Tibial artery (tissue), 4 donors: ENCODE results near the gene DLK1.

Experiments used
- DNase-seq, 2 donors: peaks; one replicate each; pipeline ENCODE4 v3.0.0-alpha.2; 2019
- H3K27ac ChIP-seq, 2 donors: fragments of 200-600 bp; sonication (generic) in 1 of 2; 1 replicate in 1 of 2; 2 replicates in 1 of 2; pipeline ENCODE4 v1.5.1; 2018 to 2019; ENCODE audit warnings: mild to moderate bottlenecking in 1 of 2
- H3K27me3 ChIP-seq, 2 donors: fragments of 200-600 bp; sonication (generic) in 1 of 2; one replicate each; pipeline versions ENCODE4 v1.5.1 to v1.6.0; 2016 to 2019
- H3K36me3 ChIP-seq, 3 donors: fragments of 200-600 bp; sonication (generic) in 2 of 3; one replicate each; pipeline ENCODE4 v1.5.1; 2016 to 2019; ENCODE audit warnings: mild to moderate bottlenecking in 2 of 3
- H3K4me1 ChIP-seq, 4 donors: fragments of 200-600 bp; sonication (generic) in 2 of 4; 1 replicate in 3 of 4; 2 replicates in 1 of 4; pipeline ENCODE4 v1.5.1; 2016 to 2019
- H3K4me3 ChIP-seq, 2 donors: fragments of 200-600 bp; sonication (generic) in 1 of 2; 1 replicate in 1 of 2; 2 replicates in 1 of 2; pipeline ENCODE4 v1.5.1; 2018 to 2019; ENCODE audit warnings: mild to moderate bottlenecking in 2 of 2
- H3K9me3 ChIP-seq, 3 donors: fragments of 200-600 bp; sonication (generic) in 1 of 3; one replicate each; pipeline ENCODE4 v1.5.1; 2016 to 2019
- intact Hi-C: fragments of 100-400 bp; cut with DNase I; formaldehyde crosslinking; loops from one replicate; pipeline ENCODE4 v1.15.0; 2023; ENCODE audit warnings: low total_unique reads
- TF ChIP-seq, protein P1 (sequence below), 2 experiments: fragments of 200-600 bp in 1 of 2; fragments of 450-650 bp in 1 of 2; IDR thresholded peaks; one replicate each; pipeline ENCODE4 v1.5.1; 2017 to 2019; ENCODE audit warnings: antibody characterized with exemption in 2 of 2, mild to moderate bottlenecking in 1 of 2, moderate library complexity in 1 of 2

DLK1 gene

GRCh38 chr14:100684154-100684553, 42.5 kb upstream of the DLK1 start:
- intact Hi-C loops = no loop called here
- TF ChIP-seq, protein P1, sequence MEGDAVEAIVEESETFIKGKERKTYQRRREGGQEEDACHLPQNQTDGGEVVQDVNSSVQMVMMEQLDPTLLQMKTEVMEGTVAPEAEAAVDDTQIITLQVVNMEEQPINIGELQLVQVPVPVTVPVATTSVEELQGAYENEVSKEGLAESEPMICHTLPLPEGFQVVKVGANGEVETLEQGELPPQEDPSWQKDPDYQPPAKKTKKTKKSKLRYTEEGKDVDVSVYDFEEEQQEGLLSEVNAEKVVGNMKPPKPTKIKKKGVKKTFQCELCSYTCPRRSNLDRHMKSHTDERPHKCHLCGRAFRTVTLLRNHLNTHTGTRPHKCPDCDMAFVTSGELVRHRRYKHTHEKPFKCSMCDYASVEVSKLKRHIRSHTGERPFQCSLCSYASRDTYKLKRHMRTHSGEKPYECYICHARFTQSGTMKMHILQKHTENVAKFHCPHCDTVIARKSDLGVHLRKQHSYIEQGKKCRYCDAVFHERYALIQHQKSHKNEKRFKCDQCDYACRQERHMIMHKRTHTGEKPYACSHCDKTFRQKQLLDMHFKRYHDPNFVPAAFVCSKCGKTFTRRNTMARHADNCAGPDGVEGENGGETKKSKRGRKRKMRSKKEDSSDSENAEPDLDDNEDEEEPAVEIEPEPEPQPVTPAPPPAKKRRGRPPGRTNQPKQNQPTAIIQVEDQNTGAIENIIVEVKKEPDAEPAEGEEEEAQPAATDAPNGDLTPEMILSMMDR (IDR thresholded peaks at IDR 0.05) = no peak
- no peaks in the 10 kb centered on the region for H3K4me1 ChIP-seq
- no peak overlapping the region for H3K27ac ChIP-seq
- no peaks in the 10 kb centered on the region for H3K36me3 ChIP-seq
- no peak overlapping the region for H3K4me3 ChIP-seq
- no peak for DNase-seq
- H3K27me3 ChIP-seq = peaks cover 0 to 37% of the 10 kb centered on the region in 2 donors
- H3K9me3 ChIP-seq = no peaks in the 10 kb centered on the region

GRCh38 chr14:100684961-100685360, 41.7 kb upstream of the DLK1 start:
- Histone ChIP-seq H3K27ac (no peak overlapping the region), H3K36me3 (no peaks in the 10 kb centered on the region), H3K9me3 (no peaks in the 10 kb centered on the region), H3K4me1 (no peaks in the 10 kb centered on the region), H3K27me3 (peaks cover 0 to 32% of the 10 kb centered on the region in 2 donors), H3K4me3 (no peak overlapping the region)
- DNase-seq = no peak
- TF ChIP-seq, protein P1 (IDR thresholded peaks at IDR 0.05) = no peak
- intact Hi-C loops = no loop called here

DNA sequence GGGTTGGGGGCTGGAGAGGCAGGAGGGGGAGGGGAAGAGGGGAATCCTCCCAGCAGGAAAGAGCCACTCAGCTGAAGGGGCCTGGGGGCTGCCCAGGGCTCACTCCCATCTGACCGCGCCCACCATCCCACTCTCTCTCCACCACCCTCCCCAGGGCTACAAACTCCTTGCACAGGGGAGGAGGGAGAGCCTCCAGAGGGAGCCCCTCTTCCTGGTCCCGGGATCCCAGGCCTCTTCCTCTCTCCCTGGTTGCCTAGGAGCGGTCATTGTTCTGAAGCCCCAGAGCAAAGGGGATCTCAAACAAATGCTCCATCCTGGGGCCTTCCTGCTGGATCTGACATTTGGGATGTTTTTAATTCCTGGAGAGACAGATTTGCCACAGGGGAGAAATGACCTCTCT, 39.8 kb upstream of the DLK1 start:
- intact Hi-C loops = no loop called here
- DNase-seq = no peak
- TF ChIP-seq, protein P1 (IDR thresholded peaks at IDR 0.05) = no peak
- Histone ChIP-seq H3K27me3 (peaks cover 0 to 32% of the 10 kb centered on the region in 2 donors), H3K27ac (no peak overlapping the region), H3K9me3 (no peaks in the 10 kb centered on the region), H3K4me3 (no peak overlapping the region), H3K4me1 (no peaks in the 10 kb centered on the region), H3K36me3 (no peaks in the 10 kb centered on the region)

DNA sequence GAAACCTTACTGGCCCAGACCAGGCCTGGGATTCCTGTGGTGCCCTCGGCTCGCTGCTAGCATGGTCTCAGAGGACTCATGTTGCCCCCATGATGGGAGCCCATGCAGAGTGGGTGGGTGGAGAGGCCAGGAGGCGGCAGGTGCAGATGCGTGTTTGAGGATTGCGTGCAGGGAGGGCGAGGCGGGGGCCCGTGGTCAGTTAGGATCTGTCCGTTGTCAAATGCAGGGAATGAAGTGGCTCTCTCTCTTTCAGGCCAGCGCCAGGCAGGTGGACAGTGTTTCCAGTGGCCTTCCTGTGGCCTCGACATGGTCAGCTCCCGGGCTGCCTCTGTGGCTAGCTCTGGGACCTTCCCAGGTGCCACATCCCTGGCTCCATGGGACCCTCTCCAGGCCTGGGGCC, 39.3 kb upstream of the DLK1 start:
- Histone ChIP-seq H3K4me1 (no peaks in the 10 kb centered on the region), H3K9me3 (no peaks in the 10 kb centered on the region), H3K27me3 (peaks cover 0 to 37% of the 10 kb centered on the region in 2 donors), H3K27ac (no peak overlapping the region), H3K4me3 (no peak overlapping the region), H3K36me3 (no peaks in the 10 kb centered on the region)
- no peak for DNase-seq
- intact Hi-C loops = no loop called here
- TF ChIP-seq, protein P1 (IDR thresholded peaks at IDR 0.05) = no peak

DNA sequence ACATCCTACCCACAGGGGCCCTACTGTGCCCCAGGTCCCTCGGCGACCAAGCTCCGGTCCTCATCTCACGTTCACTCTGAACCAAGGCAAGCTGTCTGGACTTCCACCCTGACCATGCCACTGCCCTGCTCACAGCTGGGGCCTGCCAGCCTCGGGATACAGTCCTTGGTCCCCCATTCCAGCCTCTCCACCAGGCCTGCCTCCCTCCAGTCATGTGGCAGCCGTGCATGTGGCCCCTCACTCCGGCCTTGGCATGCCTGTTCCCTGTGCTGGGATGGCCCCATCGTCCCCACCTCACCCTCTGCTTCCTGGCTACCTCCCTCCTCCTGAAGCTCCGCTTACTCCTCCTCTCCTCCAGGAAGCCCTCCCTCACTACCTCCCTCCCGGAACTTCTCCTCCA, 38.6 kb upstream of the DLK1 start:
- Histone ChIP-seq H3K27ac (no peak overlapping the region), H3K9me3 (no peaks in the 10 kb centered on the region), H3K4me1 (no peaks in the 10 kb centered on the region), H3K4me3 (no peak overlapping the region), H3K36me3 (no peaks in the 10 kb centered on the region), H3K27me3 (peaks cover 0 to 44% of the 10 kb centered on the region in 2 donors)
- intact Hi-C loops = no loop called here
- TF ChIP-seq, protein P1 (IDR thresholded peaks at IDR 0.05) = no peak
- DNase-seq = no peak
